ENCODE data around the gene NRG2. TPM values are rescaled to one million over a fixed set of nuclear protein-coding genes. Genes with fewer than 3 reads are reported as not detected.

The NRG2 gene
- total RNA-seq, 6 donors from 2014 or later: 0.46 to 4.2 (median 1.5) TPM

Small RNA genes lying within 50 kb of the gene (small RNA-seq; reads per million reads assigned to genes)
- gene RF00019: 0 reads per million in 4 donors

Other genes with a start within 250 kb of the NRG2 start
- gene PSD2, start 247.5 kb downstream of the NRG2 start, total RNA-seq: under 1 TPM in 3 of 6 donors, not detected in 3; 0.10 to 0.15 (median 0.11) TPM
- 10 to 100 TPM; 13.8 to 43.2 (median 22.7) TPM for gene PURA, start 70.8 kb upstream of the NRG2 start, total RNA-seq
- gene IGIP, start 82.6 kb upstream of the NRG2 start, total RNA-seq: 10 to 100 TPM in 4 of 6 donors, 1 to 10 TPM in 2; 8.4 to 32.8 (median 11.8) TPM
- 100 to 1,000 TPM in 1 of 6 donors, 10 to 100 TPM in 5; 24.1 to 139 (median 91.9) TPM for gene CYSTM1, start 131.9 kb upstream of the NRG2 start, total RNA-seq